ENCODE results near the gene RPN2. TPM values are rescaled to one million over a fixed set of nuclear protein-coding genes. Genes with fewer than 3 reads are reported as not detected.

RPN2 gene
- total RNA-seq, 1 experiment from 2014 or later = 338 TPM

DNA sequence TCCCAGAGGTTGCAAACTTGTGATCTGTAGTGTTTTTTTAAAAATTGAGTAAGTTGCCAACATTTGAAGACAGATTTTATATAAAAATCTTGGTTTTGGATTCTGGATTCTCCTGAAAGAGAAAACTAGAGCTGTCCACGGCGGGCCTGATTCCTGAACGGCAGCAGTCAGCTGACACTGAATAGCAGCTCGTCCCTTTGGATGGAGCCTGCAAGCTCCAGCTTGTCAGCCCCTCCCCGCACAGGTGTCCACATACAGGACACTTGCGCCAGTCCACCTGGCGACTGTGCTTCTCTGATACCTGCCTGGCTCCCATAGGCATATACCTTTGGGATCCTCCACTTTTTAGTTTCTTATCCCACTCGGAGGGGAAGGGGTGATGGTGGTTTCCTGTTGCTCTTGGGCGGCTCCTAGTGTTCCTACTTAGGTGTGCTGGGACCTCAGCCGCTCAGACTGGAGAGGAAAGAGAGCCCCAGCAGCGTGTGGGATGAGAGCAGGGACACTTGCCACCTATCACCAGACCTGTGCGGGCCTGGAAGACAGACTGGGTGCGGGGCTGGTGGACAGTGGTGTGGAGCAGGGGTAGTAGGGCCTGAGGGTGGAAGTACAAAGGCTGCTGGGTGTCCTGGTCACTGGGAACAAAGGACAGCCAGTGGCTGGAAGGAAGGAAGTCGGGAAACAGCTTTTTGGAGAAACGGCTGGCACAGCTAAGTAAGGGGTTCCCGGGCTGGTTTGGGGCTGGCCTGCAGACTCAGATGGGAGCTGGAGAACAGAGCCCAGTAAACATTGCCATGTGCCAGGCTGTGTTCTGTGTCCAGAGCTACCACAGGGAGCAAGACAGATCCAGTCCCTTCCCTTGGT, 64.2 kb downstream of the RPN2 start:
- no peak for DNase-seq (ENCODE audit: low spot score)

DNA sequence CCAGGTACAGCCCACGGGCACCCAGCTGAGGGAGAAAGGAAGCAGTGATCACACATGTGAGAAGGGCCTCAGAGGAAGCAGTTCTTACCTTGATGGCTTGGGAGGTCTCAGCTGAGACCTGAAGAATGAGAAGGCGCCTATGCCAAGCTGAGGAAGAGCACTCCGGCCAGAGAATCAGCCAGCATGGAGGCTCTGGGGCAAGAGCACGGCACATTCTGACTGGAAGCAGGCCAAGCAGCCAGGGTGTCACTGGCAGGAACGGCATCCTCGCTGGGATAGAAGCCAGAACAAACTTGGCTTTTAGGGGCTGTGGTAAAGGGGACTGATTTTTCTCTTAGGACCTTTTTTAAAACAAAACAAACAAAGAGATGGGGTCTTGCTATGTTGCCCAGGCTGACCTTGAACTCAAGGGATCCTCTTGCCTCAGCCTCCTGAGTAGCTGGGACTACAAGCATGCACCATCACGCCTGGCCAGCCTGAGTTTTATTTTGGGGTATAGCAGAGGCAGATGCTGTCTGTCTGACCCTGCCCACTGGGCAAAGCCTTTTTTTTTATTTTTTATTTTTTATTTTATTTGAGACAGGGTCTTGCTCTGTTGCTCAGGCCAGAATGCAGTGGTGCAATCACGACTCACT, 64.9 kb downstream of the RPN2 start:
- no peak for DNase-seq (ENCODE audit: low spot score)

DNA sequence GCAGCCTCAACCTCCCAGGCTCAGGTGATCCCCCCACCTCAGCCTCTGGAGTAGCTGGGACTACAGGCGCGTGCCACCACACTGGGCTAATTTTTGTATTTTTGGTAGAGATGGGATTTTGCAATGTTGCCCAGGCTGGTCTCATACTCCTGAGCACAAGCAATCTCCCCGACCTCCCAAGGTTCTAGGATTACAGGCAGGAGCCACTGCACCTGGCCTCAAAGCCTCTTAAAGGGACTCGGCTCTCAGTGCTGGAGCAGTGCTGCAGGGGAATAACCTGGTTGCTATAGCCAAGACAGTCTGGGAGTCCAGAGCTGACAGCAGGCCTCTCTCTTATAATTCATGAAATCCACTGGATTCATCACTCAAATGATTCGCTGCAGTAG, 65.4 kb downstream of the RPN2 start:
- DNase-seq (ENCODE audit: low spot score) = no peak

DNA sequence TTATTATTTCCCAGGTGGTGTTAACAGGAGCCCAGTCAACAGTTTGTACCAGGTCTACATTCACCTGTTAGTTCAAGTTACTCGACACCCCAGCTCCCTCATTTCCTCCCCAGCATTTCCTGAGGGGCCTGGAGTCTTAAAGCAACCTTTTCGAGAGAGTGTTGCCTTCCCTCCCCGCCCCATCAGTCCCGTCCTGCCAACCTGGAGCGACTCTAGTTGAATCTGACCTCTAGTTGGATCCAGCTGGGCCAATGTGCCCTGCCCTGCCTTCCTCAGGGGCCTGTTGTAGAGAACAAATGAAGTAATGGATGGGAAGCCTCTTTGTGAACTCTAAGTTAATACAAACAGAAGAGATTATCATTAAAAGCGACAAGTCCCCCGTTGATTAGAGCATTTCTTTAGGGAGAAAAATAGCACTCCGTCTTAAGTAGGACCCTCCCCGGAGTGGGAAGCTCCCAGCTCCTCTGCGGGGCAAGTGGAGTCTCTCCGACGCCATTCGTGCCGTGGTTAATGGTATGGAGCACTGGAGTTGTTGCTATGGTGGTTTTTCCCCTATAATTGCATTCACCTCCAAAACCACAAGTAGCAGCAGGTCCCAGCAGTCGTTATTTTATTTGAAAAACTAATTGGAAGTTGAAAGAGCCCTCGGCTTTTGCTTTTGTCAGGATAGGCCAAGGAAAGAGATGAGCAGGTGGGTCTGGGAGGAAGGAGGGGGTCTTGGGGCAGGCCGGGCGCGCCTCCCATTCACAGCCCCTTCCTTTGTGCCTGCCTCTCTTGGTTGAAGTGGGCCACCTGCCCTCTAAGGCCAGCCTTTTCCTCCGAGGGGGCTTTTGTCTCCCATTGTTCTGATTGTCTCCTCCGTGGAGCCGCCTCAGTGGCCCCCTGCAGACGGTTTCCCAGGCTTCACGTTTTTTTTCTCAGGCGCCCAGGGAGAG, 66.4 kb downstream of the RPN2 start:
- DNase-seq (ENCODE audit: low spot score) = no peak

DNA sequence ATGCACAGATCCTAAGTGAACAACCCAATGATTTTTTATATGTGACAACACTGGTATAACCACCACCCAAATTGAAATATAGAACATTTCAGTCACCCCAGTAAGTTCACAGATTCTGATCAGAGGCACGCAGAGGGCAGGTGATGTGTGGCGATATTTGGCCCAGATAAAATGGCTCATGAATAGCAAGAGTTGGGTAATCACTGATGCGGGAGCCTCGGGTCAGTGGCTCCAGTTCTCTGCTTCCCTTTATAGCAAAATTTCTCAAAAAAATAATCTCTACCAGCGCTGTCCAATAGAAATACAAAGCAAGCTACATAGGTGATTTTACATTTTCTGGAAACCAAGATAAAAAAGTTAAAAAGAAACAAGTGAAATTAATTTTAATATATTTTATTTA, 67.6 kb downstream of the RPN2 start:
- no peak for DNase-seq (ENCODE audit: low spot score)

DNA sequence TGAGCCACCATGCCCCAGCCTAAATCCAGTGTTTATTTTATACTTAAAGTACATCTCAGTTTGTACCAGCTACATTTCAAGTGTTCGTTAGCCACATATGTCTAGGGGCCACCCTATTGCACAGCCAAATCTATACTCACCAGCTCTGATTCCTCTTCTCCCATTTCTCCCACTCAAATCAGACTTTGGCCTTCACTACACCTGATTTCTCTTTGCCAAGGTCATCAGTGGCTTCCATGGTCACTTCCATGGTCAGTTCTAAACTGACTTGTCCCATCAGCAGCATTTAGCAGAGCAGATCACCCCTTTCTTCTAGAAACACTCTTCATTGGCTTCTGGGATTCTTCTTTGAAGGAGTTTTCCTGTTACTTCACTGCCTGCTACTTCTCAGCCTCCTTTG, 68.4 kb downstream of the RPN2 start:
- DNase-seq (ENCODE audit: low spot score) = no peak

DNA sequence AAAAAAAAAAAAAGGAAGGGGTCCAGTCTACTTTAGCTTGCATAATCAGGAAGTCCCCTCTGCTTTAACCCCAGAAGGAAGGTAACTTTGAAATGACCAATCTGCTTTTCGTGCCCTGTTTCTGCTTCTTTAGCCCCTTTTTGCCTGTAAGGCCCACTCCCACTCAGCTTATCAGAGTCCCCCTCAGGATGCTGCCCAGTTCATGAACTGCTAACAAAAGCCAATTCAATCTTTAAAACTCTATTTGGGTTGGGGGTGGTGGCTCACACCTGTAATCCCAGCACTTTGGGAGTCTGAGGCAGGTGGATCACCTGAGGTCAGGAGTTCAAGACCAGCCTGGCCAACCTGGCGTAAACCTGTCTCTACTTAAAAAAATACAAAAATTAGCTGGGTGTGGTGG, 70.2 kb downstream of the RPN2 start:
- no peak for DNase-seq (ENCODE audit: low spot score)

DNA sequence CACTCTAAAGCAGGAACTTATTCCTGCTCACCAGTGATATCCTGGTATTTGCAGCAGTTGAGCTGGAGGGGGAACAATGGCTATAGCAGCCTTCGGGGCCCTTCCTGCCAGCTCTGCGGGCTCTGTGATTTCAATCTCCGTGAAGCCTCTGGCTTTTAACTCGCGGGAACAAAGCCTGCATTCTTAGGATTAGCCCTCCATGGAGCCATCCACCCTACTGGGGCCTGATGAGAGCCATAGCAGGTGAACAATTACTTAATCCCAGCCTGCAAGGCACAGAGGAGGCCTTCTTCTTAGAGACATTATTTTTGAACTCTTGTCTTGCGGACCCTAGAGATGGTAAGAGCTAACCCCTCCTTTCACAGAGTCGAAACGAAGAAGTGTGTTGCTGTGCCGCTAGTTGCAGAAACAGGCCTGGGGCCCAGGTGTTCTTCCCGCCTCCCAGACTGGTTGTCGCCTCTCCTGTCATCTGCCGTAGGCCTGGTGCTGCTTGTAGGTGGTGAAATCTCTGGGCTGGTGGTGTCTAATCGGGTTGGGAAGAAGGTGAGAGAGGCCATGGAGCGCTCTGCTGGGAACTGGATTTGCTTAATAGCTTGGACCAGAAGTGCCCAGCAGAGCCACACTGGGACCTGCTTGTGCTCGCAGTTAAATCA, 72.8 kb downstream of the RPN2 start:
- no peak for DNase-seq (ENCODE audit: low spot score)

DNA sequence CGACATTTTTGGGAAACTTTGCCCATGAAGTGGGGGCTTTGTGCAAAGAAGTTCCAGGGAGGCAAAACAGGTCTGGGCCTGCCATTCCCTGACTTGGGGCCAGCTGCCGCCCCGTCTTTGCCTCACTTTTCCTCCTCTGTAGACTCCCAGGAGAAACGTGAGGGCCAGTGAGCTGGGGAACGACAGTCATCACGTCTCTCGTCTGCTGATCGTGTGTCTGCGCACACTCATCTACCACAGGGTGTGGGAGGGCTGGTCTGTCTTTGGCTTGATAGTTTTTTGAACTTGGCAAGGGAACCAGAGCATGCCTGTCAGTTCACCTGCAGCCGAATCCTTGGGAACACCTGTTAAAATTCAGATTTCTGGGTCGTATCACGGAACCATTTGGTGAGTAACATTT, 74.0 kb downstream of the RPN2 start:
- no peak for DNase-seq (ENCODE audit: low spot score)

DNA sequence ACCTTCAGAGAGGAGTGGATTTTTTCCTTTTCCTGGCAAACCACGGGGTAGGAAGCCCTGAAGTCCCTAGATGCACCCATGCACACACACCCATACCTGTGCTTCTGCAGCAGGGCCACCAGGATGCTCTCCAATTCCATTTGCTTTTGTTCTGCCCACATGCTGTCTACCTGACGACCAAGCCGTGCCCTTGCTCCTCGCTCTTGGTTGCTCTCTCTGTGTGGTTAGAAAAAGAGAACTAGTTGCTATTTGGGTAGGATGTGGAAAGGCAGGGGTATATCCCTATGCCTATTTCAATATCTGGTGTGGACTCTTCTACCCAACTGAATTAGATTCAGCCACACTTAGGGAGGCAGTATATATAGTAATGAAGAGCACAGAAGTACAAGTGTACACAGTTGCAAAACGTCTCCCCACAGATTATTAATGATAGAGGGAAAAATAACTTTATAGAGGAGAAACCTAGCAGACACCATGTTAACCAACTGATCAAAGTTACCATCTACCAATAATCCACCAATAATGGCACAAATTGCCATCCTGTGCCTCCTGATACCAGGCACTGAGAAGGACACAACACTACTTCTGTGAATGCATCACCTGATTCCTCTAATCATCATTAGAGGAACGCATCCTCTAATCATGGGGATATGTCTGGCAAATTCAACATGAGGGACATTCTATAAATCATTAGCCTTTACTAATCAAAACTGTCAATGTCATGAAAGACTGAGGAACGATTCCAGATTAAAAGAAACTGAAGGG, 75.2 kb downstream of the RPN2 start:
- DNase-seq (ENCODE audit: low spot score) = no peak

DNA sequence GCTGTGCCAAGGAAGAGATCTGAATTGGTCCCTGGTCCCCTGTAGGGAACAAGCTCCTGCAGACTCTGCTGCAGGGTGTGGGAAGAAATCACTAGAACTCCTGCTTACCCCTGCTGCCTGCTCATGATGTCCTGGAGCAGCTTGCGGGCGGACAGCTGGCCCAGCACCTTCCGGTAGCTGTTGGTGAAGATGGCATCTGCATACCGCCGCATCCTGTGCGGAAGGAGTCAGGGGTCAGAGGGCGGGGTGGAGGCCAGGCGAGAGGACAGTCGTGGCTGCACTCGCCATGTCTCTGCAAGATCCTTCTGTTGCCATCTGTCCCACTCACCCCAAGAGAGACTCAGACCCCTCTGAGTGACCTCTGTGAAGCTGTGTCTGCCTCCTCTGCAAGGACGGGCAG, 77.2 kb downstream of the RPN2 start:
- DNase-seq (ENCODE audit: low spot score) = no peak

DNA sequence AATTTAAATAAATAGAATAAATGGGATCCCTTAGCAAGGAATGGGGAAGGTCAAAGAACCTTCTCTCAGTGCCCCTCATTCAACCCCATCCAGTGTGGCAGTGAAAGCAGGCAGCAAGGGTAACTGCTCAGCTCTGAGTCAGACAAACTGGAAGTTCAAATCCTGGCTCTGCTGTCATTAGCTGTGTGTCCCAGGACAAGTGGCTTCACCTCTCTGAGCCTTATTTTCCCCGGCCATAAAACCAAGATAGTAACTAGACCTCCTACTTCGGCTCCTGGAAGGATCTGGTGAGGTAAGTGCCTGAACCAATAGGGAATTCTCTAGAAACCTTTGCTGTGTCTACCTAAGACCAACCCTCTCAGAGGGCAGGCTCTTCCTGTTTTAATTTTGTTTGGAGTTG, 78.4 kb downstream of the RPN2 start:
- DNase-seq (ENCODE audit: low spot score) = no peak

DNA sequence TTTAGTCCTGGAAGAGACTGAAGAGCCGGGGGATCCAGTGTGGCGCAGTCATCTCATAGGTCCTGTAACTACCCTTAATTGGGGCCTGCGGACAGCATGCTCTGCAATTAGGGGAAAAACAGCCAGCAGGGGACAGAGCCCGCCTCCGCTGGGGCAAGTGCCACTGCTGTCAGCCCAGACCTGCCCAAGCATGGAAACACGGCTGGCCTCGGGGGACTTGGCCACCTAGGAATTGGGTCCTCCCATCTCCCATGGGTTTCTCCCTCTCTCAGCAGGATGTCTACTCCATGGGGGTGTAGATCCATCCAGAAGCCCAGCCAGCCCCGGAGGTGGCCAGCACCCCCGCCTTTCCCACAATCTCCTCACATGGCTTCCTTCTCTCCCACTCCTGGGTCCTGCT, 78.9 kb downstream of the RPN2 start:
- DNase-seq (ENCODE audit: low spot score) = no peak

DNA sequence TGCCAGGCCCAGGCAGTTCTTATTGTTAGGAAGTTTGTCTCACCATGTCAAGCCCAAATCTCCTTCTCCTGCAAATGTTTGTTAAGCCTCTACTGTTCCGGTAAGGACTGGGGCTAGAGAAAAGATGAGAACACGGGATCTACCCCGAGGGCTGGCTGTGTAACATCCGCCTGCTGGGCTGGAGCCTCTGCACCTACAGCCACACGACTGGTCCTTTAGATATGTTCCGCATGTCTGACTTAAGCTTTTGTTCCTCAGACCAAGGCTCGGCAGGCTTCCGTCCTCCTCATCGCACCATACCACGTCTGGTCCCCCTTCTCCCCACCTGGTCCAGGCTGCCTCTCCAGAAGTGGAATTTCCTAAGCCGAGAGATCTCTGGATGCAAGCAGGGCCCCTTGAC, 79.9 kb downstream of the RPN2 start:
- no peak for DNase-seq (ENCODE audit: low spot score)

DNA sequence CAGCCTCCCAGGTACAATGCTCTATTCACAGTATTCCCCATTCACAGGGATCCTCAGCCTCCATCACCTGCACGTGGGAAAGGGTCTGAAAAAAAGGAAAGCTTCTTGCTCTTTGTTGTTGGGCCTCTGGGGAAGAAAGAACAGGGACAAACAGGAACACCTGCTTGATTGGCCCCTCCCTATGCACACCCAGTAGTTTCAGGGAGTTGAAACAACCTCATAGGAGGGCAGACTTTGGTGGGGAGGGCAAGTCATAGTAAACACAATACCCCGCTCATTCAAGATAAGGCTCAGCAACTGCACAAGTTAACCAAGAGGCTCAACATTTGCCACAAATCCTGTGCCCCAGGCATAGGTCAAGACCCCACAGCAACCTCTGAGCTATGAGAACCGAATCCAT, 80.7 kb downstream of the RPN2 start:
- no peak for DNase-seq (ENCODE audit: low spot score)

DNA sequence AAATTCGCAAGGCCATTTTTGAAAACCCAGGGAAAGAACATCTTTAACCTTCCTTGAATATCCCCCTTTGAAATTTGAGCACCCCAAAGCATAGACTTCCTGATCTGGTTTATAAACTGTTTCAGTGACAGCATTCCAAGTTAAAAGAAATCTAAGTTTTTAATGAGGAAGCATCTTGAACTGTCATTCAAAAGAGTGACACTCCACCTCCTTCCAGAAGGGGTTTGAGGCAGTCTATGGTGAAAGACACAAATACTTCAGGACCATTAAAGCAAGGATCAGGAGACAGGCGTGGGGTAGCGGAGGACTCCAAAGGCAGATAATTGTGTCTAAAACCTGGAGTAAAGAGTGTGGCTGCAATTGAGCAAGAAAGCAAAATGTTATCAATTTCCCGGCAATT, 81.8 kb downstream of the RPN2 start:
- DNase-seq (ENCODE audit: low spot score) = no peak

DNA sequence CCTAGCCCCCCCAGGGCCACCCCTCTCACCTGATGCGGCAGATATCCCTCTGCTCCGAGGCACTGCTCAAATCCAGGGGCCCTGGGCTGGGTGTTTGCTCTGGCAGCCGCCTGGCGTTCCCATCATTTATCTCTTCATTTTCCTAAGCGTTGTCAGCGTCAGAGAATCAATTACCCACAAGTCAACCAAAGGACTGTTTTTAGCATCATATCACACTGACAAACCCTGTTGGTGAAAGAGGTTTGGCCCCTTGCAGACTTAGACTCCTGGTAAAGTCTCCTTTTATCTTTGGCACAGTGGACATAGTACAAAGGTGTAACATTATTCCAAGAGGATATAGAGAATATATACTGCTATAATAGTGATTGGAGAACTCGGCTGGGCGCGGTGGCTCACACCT, 82.6 kb downstream of the RPN2 start, which contains the start of gene GHRH:
Gene GHRH (minus strand): TSS at position 101 of the 400 bp plus-strand sequence. CDS start 4,925 bp downstream, outside the sequence.
- no peak for DNase-seq (ENCODE audit: low spot score)

DNA sequence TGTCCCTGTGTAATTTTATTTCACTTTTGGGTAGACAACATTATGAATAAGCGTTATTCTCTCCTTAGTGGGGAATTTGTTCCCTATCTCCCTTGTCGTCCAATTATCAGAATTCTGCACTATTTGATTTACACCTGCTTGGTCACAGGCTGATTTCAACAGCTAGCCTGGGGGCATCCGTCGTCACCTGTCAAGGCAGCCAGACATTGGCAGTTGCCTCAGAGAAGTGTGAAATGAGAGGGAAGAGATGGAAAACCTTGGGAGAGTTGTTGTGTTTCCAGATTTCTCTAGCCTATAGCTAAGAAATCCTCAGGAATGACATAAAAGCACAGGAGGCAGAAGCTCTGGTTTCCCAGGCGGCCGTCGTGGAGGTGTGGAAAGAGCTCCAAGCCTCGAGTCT, 83.4 kb downstream of the RPN2 start:
- DNase-seq (ENCODE audit: low spot score) = no peak

DNA sequence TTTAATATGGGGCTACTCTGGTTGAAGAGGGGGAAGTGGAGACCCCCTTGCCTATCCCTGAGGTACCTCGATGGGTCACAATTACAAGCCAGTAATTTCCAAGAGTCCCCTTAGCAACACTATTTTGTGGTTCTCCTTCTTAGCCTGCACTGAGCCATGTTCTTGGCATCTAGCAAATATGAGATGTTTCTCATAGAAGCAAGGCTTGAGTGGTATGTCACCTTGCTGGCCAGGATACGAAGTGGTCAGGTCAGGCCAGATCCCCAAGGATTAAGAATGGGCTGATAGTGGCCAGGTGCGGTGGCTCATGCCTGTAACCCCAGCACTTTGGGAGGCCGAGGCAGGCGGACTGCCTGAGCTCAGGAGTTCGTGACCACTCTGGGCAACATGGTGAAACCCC, 84.6 kb downstream of the RPN2 start:
- no peak for DNase-seq (ENCODE audit: low spot score)

DNA sequence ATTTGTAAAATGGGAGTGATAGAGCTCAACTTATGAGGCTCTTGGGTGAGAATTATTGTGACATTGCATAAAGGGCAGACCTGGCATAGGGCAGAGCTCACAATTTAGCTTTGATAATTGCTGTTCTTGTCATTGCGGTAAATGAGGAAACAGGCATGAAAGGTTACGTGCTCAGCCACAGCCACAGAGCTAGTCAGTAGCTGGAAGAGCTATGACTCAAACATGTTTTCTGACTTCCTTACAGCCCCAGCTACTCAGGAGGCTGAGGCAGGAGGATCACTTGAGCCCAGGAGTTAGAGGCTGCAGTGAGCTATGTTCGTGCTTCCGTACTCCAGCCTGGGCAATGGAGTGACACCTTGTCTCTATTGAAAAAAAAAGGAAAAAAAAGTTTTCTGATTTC, 86.0 kb downstream of the RPN2 start:
- no peak for DNase-seq (ENCODE audit: low spot score)
